ENCODE results near the gene TMEM43. TPM values are rescaled to one million over a fixed set of nuclear protein-coding genes. Genes with fewer than 3 reads are reported as not detected.
"Not testable (repeated sequence)": the region's sequence is repeated elsewhere in the genome, so short reads cannot be mapped to it uniquely, and the experiment has no call there.

Gene TMEM43
- total RNA-seq, 1 donor from 2014 or later = 67.7 TPM

DNA sequence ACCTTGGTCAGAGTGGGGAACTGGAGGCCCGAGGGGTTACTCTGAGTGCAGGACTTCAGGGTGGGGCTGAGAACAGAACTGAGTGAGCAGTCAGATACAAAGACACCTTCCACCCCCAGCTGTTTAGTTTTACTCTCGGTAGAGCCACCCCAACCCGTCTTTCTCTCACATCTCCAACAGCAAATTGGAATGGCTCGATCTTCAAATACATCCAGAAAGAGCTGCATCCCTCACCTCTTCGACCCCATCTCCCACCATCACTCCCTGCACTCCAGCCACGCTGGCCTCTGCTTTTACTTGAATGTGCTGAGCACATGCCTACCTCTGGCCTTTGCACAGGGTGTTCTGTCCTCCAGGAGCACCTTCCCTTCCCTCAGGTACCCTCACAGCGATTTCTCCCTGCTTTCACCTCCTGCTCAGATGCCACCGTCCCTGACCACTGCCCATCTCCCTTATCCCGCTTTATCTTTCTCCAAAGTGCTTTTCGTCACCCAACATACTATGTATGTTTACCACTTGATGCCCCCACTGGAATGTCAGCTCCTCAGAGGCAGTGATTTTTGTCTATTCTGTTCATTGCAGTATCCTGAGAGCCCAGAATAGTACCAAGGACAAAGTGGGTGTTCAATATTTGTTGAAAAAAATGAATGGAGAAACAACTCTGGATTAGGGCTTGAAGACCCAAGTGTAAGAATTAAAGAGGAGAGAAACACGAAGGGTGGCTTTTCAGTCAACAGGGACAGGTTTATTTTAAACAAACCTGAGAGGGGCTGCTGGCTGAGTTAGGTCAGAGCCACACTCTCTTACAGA is 4.5 kb upstream of the TMEM43 start:
- ATAC-seq (no peak), DNase-seq (ENCODE audit: low spot score) (no peak)
- intact Hi-C loops (cut with DNase I) = no loop called here

DNA sequence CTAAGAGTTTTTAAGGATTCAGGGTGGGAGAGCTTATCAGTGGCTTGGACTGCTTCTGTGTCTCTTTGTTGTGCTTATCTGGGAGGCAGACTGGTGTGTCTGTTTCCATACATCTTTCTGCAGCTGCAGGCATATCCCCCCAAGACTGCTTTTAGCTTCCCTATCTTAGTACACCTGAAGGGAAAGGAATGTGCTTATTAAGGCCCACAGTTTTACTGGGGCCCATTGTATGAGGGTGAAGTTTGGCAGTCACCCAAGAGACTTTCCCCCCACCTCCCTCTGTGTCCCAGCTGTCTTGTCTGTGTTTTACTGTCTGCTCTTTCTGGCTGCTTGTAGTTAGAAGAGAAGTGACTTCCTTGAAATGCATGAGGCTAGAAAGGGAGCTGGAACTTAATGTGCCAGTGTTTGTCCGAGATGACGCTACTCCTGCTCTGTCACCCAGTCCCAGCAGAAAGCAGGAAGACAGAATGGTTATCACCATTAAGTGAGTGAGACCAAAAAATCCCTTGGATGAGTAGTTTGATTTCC is 3.9 kb upstream of the TMEM43 start:
- DNase-seq (ENCODE audit: low spot score); ATAC-seq; intact Hi-C loops (cut with DNase I): not testable (repeated sequence)

DNA sequence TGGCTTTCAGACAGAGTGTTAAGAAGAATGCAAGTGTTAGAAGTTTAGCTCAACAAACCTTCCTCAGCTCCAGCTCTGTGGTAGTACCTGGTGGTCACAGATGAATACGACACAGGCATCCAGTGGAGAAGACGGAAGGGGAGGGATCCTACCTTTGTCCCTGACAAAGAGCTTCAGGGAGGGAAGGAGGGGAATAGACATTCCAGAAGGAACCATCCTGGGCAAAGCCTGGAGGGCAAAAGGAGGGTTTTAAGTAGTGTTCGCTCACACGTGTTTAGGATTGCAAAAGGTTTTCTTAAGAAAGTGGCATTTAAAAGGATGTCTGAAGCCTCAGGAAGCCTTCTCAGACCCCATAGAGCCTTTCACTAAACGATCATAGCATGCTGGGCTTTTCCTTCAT is 3.0 kb upstream of the TMEM43 start:
- no peak for ATAC-seq
- intact Hi-C loops (cut with DNase I) = no loop called here
- no peak for DNase-seq (ENCODE audit: low spot score)

DNA sequence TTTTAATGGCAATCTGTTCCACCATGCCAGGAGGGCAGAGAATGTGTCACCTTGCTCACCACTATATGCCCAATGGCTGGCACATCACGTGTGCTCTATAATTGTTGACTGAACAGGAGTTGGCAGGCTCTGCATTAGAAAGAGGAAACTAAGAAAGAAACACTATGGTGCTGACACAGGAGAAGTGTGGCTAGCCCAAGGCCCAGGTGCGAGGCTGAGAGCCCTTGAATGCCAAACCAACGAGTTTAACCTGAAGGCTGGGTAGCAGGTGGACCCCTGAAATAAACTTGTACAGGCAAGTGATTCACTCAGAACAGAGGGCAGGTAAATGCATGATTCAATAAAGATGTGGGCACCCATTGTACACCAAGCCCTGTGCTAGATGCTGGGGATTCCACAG is 2.6 kb upstream of the TMEM43 start:
- intact Hi-C loops (cut with DNase I) = no loop called here
- ATAC-seq (no peak), DNase-seq (ENCODE audit: low spot score) (no peak)

DNA sequence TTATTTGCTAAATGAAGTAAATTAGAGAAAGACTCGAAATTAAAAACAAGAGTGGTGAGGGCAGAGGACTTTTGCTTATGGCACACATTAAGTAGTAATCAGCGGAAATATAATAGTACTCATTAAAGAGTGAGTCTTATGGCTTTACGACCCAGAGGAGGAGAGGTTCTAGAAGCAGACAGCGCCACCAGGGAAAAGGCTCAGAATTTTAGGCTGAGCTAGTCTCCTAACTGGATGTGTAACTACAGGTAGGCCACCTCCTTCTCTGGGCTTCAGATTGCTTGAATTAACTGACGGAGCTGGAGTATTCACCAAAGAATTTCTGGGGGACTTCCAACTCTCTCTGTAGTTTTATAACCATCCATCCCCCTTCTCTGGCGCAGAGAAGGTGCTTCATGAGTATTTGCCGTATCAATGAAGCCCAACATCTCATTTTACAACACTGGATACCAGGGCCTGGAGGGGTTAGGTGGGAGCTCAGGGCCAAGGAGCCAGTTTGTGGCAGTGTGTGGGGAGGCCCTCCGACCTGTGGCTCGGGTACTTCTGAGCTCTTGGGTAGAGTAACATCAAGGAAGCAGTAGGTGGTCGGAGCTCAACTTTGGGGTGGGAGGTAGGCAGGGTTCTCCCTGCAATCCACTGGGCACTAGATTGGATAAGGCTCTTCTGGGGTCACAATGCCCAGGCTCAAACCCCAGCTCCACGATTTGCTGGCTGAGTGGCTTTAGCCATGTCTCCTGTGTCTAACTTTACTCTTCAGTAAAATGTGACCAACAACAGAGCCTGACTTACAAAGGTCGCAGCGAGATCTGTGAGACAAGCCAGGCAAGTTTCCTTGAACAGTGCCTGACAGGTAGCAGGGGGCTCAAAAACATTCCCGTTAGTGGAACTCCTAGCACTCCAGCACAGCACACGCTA is 1.3 kb upstream of the TMEM43 start:
- intact Hi-C loops (cut with DNase I) = no loop called here
- no peak for DNase-seq (ENCODE audit: low spot score)
- no peak for ATAC-seq

DNA sequence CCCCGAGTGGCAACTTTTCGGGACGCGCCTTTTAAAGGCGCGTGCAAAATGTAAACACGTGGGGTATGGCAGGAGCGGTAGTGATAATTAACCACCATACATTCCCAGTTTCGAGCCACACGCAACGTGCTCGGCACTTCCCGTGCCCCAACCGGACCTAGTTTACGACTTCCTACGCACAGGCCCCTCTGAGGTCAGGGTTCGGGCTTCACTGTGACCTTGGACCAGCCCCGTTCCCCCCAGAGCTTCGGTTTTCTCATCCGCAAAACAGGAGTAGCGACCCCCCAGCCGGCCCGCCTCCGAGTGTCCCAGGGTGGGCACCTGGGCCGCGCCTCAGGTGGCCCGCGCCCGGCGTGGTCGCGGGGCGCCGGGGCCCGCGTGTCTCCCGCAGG is 633 bp upstream of the TMEM43 start:
- intact Hi-C loops (cut with DNase I) = no loop called here
- DNase-seq (ENCODE audit: low spot score) = peak; percentile 83
- peak; percentile 8 for ATAC-seq

DNA sequence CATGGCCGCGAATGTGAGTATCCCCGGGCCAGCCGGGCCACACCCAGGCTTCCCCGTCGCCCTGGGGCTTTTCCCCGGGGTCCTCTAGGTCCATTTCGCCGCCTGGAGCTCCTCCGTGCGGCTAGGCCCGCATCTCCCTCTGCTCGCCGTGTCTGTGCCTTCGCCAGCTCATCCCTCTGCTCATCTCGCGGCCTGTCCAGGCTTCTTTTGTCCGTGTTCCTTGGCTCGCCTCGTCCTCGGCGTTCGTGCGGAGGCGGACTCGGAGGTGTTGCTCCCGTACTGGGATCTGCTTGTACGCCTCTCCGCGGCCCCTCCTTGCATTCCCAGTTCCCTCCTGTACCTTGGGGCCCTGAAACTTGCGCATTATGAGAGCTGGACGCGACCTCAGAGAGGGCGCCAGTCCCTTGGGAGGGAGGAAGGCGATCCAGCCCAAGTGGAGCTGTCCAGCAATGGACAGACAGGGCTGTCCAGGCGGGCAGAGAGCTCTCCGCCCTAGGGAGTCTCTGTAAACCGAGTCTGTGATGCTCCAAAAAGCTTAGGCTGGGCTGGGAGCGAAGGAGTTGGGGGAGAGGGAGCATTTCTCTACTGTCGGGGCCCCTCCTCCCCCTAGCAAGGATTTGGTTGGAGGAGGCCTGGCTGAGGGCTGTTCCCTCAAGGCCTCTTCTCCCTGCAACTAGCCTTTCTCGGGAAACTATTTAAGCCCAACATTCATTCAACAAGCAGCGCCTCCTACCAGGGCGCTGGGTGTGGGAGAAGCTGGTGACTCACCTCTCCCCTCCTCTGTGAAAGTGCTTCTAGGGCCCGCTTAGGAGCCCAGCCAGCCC is 553 bp downstream of the TMEM43 start:
- no peak for DNase-seq (ENCODE audit: low spot score)
- peak; percentile 66 for ATAC-seq
- intact Hi-C loops (cut with DNase I) = no loop called here

DNA sequence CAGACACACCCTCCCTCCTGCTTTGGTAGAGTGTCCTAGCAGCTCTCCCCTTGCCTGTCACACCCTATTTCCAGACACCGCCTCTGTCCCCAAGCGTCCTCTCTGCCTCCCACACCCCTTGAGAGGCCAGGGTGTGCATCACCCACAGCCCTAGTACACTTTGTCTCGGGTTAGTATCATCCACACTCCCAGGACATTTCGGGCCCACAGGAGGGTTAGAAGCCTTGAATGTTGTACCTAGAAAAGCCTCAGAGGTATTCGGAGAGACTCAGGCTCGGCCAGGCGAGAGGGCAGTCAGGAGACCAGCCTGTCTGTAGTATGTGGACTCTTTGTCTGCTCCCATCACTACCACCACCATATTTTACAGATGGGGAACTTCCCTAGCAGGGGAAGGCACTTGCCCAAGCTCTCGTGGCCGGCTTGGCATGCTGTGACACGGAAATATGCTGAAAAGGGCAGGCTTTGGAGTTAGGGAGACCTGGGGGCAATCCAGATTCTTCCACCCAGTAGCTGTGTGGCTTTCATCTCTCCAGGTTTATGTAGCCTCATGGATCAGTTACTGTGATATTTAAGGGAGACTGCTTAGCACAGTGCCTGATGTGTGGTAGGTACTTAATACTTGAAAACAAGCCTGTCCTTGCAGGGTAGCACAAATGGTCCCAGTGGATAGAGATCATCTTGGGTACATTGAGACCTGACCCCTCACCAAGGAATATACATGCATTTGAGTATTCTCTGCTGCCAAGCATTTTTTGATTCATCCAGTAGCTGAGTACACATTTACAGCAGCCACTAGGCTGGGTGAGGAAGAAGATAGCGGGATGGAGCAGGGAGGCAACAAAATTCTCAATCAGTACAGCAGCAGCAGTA is 1.4 kb downstream of the TMEM43 start:
- intact Hi-C loops (cut with DNase I) = no loop called here
- DNase-seq (ENCODE audit: low spot score) = no peak
- ATAC-seq = no peak

DNA sequence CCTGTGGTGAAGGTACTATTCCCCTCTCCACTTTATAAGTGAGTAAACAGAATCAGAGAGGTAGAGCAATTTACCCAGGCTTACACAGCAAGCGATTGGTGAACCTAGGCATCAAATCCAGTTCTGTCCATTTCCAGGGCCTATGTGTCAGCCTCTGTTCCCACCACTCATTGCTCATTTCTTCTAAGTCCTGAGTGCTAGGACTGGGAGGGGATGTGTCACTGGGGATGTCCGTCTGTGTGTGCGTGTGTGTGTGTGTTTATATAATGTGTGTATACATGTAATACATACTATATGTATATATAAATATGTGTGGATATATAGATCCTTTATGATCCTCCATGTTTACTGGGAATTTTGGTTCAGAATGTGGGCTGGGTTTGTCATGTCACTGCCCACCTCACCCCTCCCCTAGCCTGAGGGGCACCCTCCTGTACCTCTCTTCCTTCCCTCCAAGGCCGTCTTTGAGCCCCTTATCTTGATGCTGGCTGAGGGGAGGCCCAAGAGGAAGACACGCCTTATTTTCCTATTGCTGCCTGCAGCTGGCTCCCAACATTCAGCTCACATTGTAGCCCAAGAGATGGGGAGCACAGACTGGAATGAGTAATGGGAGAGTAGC is 2.1 kb downstream of the TMEM43 start:
- intact Hi-C loops (cut with DNase I) = no loop called here
- peak; percentile 13 for DNase-seq (ENCODE audit: low spot score)
- no peak for ATAC-seq

DNA sequence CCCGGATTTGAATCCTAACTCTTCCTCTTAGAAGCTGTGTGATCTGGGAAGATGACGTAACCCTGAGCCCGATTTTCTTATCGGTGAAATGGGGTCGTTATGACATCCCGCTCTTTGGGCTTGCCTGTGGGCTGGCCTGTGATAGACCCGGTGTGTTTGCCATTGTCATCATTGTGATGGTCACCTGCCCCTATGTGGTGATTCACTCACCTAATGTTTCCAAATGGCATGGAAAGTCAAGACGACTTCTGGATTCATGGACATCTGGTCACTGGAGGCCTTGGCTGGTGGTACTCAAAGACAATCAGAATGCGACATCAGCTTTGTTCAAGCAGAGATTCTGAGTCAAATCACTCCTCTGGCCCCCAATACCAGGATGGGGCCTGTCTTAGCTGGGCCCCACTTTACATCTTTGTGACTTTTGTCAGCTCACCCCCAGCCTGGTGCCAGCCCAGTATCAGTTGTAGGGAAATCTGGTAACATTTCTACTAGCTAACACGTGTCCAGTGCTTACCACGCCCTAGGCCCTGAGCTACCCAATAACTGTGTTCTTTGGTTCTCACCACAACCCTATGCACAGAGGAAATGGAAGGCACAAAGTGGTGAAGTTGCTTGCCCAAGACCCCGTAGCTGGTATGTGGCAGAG is 2.8 kb downstream of the TMEM43 start:
- DNase-seq (ENCODE audit: low spot score) (peak; percentile 19), ATAC-seq (no peak)
- intact Hi-C loops (cut with DNase I) = no loop called here

DNA sequence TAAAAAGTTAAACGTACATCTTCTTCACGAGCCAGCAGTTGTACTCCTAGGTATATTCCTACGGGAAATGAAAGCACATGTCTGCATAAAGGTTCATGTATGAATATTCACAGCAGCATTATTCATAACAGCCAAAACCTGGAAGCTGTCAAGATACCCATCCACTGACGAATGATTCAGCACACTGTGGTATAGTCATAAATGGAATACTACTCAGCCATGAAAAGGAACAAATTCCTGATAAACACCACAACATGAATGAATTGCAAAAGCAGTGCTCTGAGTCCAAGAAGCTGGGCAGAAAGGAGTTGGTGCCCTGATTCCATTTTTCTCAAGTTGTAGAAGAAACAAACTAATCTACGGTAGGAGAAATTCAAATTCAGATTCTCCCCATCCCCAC is 3.9 kb downstream of the TMEM43 start:
- intact Hi-C loops (cut with DNase I) = no loop called here
- no peak for DNase-seq (ENCODE audit: low spot score)
- no peak for ATAC-seq

DNA sequence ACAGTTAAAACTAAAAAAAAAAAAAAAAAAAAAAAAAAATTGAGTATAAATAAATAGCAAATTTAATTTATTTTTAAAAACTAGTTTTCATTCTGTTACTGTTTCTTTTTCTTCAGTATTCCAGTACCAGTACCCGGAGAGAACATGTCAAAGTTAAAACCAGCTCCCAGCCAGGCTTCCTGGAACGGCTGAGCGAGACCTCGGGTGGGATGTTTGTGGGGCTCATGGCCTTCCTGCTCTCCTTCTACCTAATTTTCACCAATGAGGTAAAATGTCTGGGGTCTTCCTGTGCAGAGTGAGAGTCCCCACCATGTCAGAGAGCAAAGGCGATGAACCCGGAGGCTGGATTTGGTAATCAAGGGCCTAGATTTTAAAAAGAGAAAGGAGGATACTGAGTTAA is 4.4 kb downstream of the TMEM43 start:
- DNase-seq (ENCODE audit: low spot score) (no peak), ATAC-seq (no peak)
- intact Hi-C loops (cut with DNase I) = no loop called here

DNA sequence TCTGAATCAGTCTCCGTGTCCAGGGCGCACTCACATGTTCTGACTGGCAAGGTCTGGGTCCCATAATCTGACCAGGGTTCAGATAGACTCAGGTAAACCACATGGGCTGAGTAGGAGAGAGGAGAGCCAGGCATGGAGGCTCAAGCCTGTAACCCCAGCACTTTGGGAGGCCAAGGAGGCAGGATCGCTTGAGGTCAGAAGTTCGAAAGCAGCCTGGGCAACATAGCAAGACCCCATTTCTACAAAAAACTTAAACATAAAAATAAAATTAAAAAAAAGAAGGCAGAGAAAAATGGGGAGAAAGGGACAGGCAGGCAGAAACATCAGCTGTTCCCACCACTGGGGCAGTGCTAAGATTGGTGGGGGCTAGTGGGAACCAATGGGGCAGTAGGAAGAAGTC is 5.4 kb downstream of the TMEM43 start:
- DNase-seq (ENCODE audit: low spot score) (no peak), ATAC-seq (no peak)
- intact Hi-C loops (cut with DNase I) = no loop called here

DNA sequence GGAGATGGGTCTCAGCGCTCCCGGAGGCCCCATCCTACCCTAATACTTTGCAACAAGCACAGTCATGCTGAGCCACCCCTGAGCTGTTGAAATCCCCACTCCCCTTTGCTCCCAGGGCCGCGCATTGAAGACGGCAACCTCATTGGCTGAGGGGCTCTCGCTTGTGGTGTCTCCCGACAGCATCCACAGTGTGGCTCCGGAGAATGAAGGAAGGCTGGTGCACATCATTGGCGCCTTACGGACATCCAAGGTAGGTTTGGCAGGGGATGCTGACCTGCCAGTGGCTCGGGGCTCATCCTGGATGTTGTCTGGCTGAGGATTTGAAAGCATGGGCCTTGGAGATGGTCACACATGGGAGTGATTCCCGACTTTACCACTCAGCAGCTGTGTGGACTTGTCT is 5.9 kb downstream of the TMEM43 start:
- DNase-seq (ENCODE audit: low spot score) (no peak), ATAC-seq (no peak)
- intact Hi-C loops (cut with DNase I) = no loop called here

DNA sequence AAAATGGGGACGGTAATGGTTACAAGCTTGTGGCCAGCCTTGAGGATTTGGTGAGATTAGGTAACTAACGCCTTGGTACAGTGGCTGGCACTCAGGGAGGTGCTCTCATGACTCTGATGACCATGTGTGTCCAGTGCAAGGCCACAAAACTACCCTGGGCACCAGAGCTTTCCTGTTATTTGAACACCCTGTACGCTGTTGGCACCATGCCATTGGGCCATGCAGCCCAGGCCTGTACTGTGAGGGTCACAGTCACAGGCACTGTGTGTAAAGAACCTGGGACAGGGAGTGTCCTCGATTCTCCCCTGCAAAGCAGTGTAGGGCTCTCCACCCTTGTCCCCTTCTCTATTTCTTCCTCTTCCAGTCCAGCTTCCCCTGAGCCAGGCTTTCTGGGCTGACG is 6.3 kb downstream of the TMEM43 start:
- ATAC-seq = no peak
- intact Hi-C loops (cut with DNase I) = no loop called here

DNA sequence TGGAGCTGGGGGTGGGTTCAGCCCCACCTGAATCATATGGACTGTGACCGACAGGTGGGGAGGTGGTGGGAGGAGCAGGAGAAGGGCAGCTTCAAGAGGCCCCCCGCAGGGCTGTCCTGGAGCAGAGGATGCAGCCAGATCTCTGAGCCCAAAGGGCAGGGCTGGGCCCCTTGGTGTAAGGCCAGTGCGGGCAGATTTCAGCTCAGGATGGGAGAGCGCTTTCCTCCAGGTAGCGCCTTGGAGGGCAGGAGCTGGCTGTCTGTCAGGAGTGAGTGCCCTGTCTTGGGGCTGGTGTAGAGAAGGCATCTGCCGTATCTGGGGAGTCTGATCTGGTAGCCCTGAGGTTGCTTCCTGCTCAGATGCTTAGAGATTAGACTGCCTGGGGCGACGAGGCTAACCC is 7.3 kb downstream of the TMEM43 start:
- ATAC-seq (no peak), DNase-seq (ENCODE audit: low spot score) (no peak)
- intact Hi-C loops (cut with DNase I) = no loop called here

More for the DNA sequence above, 6.3 kb downstream of the TMEM43 start:
- no peak for DNase-seq (ENCODE audit: low spot score)

DNA sequence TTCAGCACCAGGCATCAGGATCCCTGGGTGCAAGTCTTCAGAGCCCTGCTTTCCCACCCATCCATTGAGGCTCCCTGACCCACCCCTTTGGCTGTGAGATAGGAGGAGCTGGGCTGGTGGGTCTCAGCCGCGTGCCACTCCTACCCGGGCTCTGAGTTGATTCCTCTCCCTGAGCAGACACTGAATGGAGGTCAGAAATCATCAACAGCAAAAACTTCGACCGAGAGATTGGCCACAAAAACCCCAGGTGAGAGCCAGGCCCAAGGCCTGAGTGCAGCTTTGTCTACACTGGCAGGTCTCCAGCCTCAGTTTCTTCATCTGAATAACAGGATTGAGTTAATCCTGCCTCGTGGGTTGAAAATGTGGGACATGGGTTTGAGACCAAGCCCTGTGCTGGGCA is 7.8 kb downstream of the TMEM43 start:
- DNase-seq (ENCODE audit: low spot score) = no peak
- intact Hi-C loops (cut with DNase I) = no loop called here
- ATAC-seq = no peak
